Esophagus muscularis mucosa (tissue), 4 donors: ENCODE results near the gene DAB2. TPM values are rescaled to one million over a fixed set of nuclear protein-coding genes. Genes with fewer than 3 reads are reported as not detected.

Source experiments
- DNase-seq: peaks from one replicate; pipeline ENCODE4 v3.0.0-alpha.2; 2017; ENCODE audit errors: extremely low spot score
- H3K27ac ChIP-seq, 4 donors: fragments of 200-600 bp; sonication (generic); replicated peaks in 1 of 4; 1 replicate in 3 of 4; 2 replicates in 1 of 4; pipeline ENCODE4 v1.5.1; 2016 to 2019; ENCODE audit warnings: mild to moderate bottlenecking in 1 of 4
- H3K27me3 ChIP-seq, 4 donors: fragments of 200-600 bp; sonication (generic); one replicate each; pipeline versions ENCODE4 v1.5.1 to v1.6.0; 2016 to 2019
- H3K36me3 ChIP-seq, 4 donors: fragments of 200-600 bp; sonication (generic); one replicate each; pipeline ENCODE4 v1.5.1; 2016 to 2019
- H3K4me1 ChIP-seq, 4 donors: fragments of 200-600 bp; sonication (generic); one replicate each; pipeline ENCODE4 v1.5.1; 2016 to 2019
- H3K4me3 ChIP-seq, 4 donors: fragments of 200-600 bp; sonication (generic); 1 replicate in 2 of 4; 2 replicates in 2 of 4; pipeline ENCODE4 v1.5.1; 2016 to 2019; ENCODE audit warnings: mild to moderate bottlenecking in 4 of 4, moderate library complexity in 1 of 4
- H3K9me3 ChIP-seq, 4 donors: fragments of 200-600 bp; sonication (generic); 1 replicate in 3 of 4; 2 replicates in 1 of 4; pipeline ENCODE4 v1.5.1; 2016 to 2019
- EP300 ChIP-seq: sonication (generic); formaldehyde crosslinking; IDR thresholded peaks from one replicate; pipeline ENCODE4 v1.6.1; 2017; ENCODE audit warnings: antibody characterized with exemption
- POLR2A ChIP-seq: fragments of 450-650 bp; IDR thresholded peaks from one replicate; pipeline ENCODE4 v1.6.1; 2017; ENCODE audit warnings: antibody characterized with exemption, moderate library complexity, mild to moderate bottlenecking, low read depth
- POLR2AphosphoS5 ChIP-seq, 2 donors: sonication (generic); formaldehyde crosslinking; IDR thresholded peaks; one replicate each; pipeline ENCODE4 v1.6.1; 2017; ENCODE audit warnings: antibody characterized with exemption in 2 of 2
- WGBS: methylation state at CpG from one replicate; pipeline ENCODE4 v1.1.5; 2018; 5-methylcytosine and 5-hydroxymethylcytosine counted together
- intact Hi-C: fragments of 100-400 bp; cut with DNase I; formaldehyde crosslinking; loops from one replicate; pipeline ENCODE4 v1.15.1; 2023
- total RNA-seq, 4 donors: library from RNA; depleted of rRNA; stranded (reverse); fragments of >200 nt; gene quantifications; one replicate each; pipeline versions ENCODE4 v1.1.0 to v1.2.1, GENCODE V29; 2016
- TF ChIP-seq, protein P1 (sequence below), 3 experiments: fragments of 200-600 bp in 2 of 3; fragments of 450-650 bp in 1 of 3; sonication (generic) in 2 of 3; IDR thresholded peaks; one replicate each; pipeline ENCODE4 v1.5.1; 2017 to 2019; ENCODE audit warnings: antibody characterized with exemption in 3 of 3, mild to moderate bottlenecking in 2 of 3, moderate library complexity in 1 of 3

DAB2 gene
- total RNA-seq, 4 donors from 2014 or later, result 48.7 to 84.3 (median 55.1) TPM

DNA sequence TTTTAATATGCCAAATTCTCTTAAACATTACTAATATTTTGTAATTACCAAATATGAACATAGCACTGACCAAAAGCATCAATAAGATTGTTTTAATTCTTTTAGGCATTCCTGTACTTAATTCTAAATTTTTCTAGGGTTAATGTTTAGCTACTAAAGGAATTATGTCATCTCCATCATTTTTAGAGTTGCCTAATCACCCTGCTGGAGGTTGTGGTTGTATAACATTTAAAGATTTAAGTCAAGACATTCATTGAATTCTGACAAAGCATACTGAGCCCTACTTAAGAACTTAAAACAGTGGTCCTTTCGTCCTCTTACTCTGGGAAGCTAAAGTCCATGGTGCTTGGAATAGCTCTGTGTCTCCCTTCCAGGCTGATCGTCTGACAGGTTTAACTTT is 28.1 kb upstream of the DAB2 start:
- no peaks in the 10 kb centered on the region for H3K4me1 ChIP-seq
- no peak overlapping the region for H3K27ac ChIP-seq
- 83% methylated on average over 2 of the region's 2 CpGs for WGBS
- TF ChIP-seq, protein P1, sequence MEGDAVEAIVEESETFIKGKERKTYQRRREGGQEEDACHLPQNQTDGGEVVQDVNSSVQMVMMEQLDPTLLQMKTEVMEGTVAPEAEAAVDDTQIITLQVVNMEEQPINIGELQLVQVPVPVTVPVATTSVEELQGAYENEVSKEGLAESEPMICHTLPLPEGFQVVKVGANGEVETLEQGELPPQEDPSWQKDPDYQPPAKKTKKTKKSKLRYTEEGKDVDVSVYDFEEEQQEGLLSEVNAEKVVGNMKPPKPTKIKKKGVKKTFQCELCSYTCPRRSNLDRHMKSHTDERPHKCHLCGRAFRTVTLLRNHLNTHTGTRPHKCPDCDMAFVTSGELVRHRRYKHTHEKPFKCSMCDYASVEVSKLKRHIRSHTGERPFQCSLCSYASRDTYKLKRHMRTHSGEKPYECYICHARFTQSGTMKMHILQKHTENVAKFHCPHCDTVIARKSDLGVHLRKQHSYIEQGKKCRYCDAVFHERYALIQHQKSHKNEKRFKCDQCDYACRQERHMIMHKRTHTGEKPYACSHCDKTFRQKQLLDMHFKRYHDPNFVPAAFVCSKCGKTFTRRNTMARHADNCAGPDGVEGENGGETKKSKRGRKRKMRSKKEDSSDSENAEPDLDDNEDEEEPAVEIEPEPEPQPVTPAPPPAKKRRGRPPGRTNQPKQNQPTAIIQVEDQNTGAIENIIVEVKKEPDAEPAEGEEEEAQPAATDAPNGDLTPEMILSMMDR (IDR thresholded peaks at IDR 0.05), result no peak
- TF ChIP-seq POLR2AphosphoS5 (IDR thresholded peaks at IDR 0.05) (no peak), EP300 (no peak), POLR2A (no peak)
- no peaks in the 10 kb centered on the region for H3K36me3 ChIP-seq
- H3K27me3 ChIP-seq, result no peaks in the 10 kb centered on the region
- intact Hi-C loops, result no loop called here
- H3K9me3 ChIP-seq, result no peaks in the 10 kb centered on the region
- no peak for DNase-seq
- no peak overlapping the region for H3K4me3 ChIP-seq

DNA sequence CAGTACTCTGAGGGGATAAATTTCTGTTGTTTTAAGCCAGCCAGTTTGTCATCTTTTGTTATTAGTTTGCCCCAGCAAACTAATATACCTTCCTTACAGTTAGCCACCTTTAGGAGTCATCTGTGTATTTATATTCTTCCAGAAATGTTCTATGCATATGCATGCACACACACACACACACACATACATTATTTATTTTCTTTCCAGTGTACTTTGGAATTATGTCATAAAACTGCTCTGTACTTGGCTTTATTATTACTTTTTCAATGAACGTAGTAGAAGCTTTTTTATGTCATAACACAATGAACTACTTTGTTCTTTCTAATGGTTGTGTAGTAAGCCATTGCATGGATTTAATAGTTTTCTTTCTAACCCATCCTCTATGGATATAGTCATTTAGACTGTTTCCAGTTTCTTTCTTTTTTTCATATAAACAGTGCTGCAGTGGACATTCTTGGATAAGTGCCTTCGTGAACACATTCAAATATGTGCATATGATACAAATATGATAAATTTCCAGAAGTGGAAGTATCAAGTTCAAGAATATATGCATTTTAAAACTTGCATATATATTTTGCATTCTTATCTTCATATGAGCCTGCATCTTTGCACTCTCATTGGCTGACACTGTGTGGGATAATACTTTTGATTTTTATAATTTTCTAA is 26.6 kb upstream of the DAB2 start:
- Histone ChIP-seq H3K4me1 (no peaks in the 10 kb centered on the region), H3K9me3 (no peaks in the 10 kb centered on the region), H3K27me3 (no peaks in the 10 kb centered on the region), H3K36me3 (no peaks in the 10 kb centered on the region), H3K4me3 (no peak overlapping the region), H3K27ac (no peak overlapping the region)
- TF ChIP-seq POLR2A (no peak), POLR2AphosphoS5 (IDR thresholded peaks at IDR 0.05) (no peak), EP300 (no peak)
- TF ChIP-seq, protein P1 (IDR thresholded peaks at IDR 0.05), result no peak
- 60% methylated on average over 2 of the region's 2 CpGs for WGBS
- no peak for DNase-seq
- intact Hi-C loops, result no loop called here

DNA sequence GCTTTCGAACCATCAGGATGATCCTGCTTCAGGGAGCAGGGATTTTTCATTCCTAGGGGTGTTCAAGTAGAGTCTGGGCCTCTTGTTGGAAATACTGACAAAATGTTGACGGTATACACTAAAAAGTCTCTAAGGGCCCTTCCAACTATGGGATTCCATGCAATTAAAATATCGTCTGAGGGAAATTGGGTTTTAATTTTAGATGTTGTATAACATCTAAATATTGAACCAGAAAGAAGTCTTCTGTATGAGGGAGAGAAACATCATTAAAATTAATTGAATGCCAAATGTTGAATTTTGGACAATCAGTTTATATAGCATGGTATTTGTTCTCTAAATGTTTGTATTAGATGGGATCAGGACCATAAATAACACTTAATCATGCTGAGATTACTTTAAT is 25.7 kb upstream of the DAB2 start:
- Histone ChIP-seq H3K9me3 (no peaks in the 10 kb centered on the region), H3K36me3 (no peaks in the 10 kb centered on the region), H3K27ac (no peak overlapping the region), H3K27me3 (no peaks in the 10 kb centered on the region), H3K4me3 (no peak overlapping the region), H3K4me1 (no peaks in the 10 kb centered on the region)
- TF ChIP-seq, protein P1 (IDR thresholded peaks at IDR 0.05), result no peak
- TF ChIP-seq POLR2AphosphoS5 (IDR thresholded peaks at IDR 0.05) (no peak), POLR2A (no peak)
- 76% methylated on average over 3 of the region's 3 CpGs for WGBS
- intact Hi-C loops, result no loop called here
- no peak for DNase-seq

- Histone ChIP-seq H3K27ac (no peak overlapping the region), H3K4me1 (no peaks in the 10 kb centered on the region), H3K36me3 (no peaks in the 10 kb centered on the region), H3K27me3 (no peaks in the 10 kb centered on the region), H3K4me3 (no peak overlapping the region), H3K9me3 (no peaks in the 10 kb centered on the region)
- intact Hi-C loops, result no loop called here
- DNase-seq, result no peak
- 60% methylated on average over 3 of the region's 3 CpGs for WGBS
- TF ChIP-seq POLR2A, result no peak
- TF ChIP-seq EP300, result no peak
- TF ChIP-seq, protein P1 (IDR thresholded peaks at IDR 0.05), result no peak
- no peak for TF ChIP-seq POLR2AphosphoS5 (IDR thresholded peaks at IDR 0.05)
These were observed 24.8 kb upstream of the DAB2 start for GRCh38 chr5:39449591-39449990.

GRCh38 chr5:39448506-39449128 is 23.8 kb upstream of the DAB2 start:
- no peak for DNase-seq

More at GRCh38 chr5:39448506-39449128, 23.8 kb upstream of the DAB2 start:
- TF ChIP-seq POLR2AphosphoS5 (IDR thresholded peaks at IDR 0.05), result no peak
- TF ChIP-seq, protein P1 (IDR thresholded peaks at IDR 0.05), result no peak
- TF ChIP-seq EP300, result no peak
- no peak for TF ChIP-seq POLR2A
- intact Hi-C loops, result no loop called here
- Histone ChIP-seq H3K4me3 (no peak overlapping the region), H3K9me3 (no peaks in the 10 kb centered on the region), H3K27me3 (no peaks in the 10 kb centered on the region), H3K27ac (no peak overlapping the region), H3K4me1 (no peaks in the 10 kb centered on the region), H3K36me3 (no peaks in the 10 kb centered on the region)
- WGBS, result 91% methylated on average over 13 of the region's 13 CpGs
